22Rv1 (cell line): ENCODE data around the gene SLC6A20.

Source experiments
- H3K27ac ChIP-seq: fragments of 450-650 bp; 2 replicates; pipeline ENCODE4 v1.5.1; 2017
- CTCF ChIP-seq: fragments of 450-650 bp; IDR thresholded peaks from 2 replicates; pipeline ENCODE4 v1.5.1; 2017; ENCODE audit warnings: mild to moderate bottlenecking
- ZFX ChIP-seq: fragments of 450-650 bp; IDR thresholded peaks from 2 replicates; pipeline ENCODE4 v1.6.1; 2017; ENCODE audit warnings: antibody characterized with exemption, borderline replicate concordance

The SLC6A20 gene

DNA sequence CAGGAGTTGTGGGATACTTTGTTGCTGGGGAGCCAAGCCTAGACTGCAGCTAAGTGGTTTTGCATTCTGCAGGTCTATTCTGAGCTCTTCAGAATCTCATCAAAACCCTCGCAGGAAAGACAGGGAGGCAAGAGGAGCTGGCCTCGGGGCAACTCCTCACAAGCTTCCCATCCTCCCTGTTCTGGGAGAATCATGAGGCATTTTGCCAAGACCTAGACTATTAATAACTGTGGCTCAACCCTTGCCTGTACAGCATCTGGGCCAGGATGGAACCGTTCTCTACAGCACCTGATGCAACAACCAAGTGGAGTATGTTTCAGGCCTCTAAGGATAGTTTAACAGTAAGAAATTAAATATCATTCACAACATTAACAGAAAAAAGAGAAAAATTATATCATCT, 20.2 kb upstream of the SLC6A20 start:
- H3K27ac ChIP-seq: no peak overlapping the region
- TF ChIP-seq ZFX (no peak), CTCF (no peak)

DNA sequence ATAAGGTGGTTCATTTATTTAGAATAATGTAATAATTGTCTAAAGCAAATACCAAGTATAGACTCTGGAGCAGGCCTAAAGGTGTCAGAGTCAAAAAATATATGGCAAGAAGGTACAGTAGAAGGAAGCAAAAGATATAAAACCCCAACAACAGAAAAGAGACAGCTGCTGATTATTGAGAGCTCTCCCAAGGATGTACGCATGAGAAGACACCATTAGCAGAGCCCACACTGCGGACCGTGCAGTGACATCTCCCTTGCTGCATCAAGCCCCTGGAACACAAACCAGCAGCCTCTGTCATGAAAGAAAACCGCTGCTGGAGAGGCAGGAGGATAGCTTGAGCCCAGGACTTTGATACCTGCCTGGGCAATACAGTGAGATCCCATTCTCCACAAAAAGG, 18.0 kb upstream of the SLC6A20 start:
- TF ChIP-seq CTCF (no peak), ZFX (no peak)
- no peak overlapping the region for H3K27ac ChIP-seq

GRCh38 chr3:45807681-45808540, 11.6 kb upstream of the SLC6A20 start:
- TF ChIP-seq CTCF: no peak
- no peak for TF ChIP-seq ZFX
- no peak overlapping the region for H3K27ac ChIP-seq

- TF ChIP-seq CTCF (no peak), ZFX (no peak)
- H3K27ac ChIP-seq: no peak overlapping the region
These were observed 10.8 kb upstream of the SLC6A20 start for GRCh38 chr3:45807133-45807532.

GRCh38 chr3:45806072-45806471, 9.7 kb upstream of the SLC6A20 start:
- no peak for TF ChIP-seq ZFX
- H3K27ac ChIP-seq: no peak overlapping the region

- TF ChIP-seq CTCF (no peak), ZFX (no peak)
- H3K27ac ChIP-seq: no peak overlapping the region
These were observed 7.1 kb upstream of the SLC6A20 start for GRCh38 chr3:45803252-45803935.

- H3K27ac ChIP-seq: no peak overlapping the region
- no peak for TF ChIP-seq ZFX
- no peak for TF ChIP-seq CTCF
These were observed 5.8 kb upstream of the SLC6A20 start for GRCh38 chr3:45802146-45802545.
